Daoy (cell line): Measurements from ENCODE around the gene NDUFS8. TPM values are rescaled to one million over a fixed set of nuclear protein-coding genes. Genes with fewer than 3 reads are reported as not detected.

Experiments used
- DNase-seq: peaks from one replicate; pipeline ENCODE4 v3.0.0-alpha.2; 2015; ENCODE audit warnings: low read depth
- total RNA-seq: library from RNA; depleted of rRNA; stranded (reverse); fragments of >200 nt; shearing (Covaris generic); gene quantifications from 2 replicates; pipeline ENCODE4 v1.2.3, GENCODE V29; 2014

NDUFS8 gene
- total RNA-seq, 1 experiment from 2014 or later = 202 TPM

DNA sequence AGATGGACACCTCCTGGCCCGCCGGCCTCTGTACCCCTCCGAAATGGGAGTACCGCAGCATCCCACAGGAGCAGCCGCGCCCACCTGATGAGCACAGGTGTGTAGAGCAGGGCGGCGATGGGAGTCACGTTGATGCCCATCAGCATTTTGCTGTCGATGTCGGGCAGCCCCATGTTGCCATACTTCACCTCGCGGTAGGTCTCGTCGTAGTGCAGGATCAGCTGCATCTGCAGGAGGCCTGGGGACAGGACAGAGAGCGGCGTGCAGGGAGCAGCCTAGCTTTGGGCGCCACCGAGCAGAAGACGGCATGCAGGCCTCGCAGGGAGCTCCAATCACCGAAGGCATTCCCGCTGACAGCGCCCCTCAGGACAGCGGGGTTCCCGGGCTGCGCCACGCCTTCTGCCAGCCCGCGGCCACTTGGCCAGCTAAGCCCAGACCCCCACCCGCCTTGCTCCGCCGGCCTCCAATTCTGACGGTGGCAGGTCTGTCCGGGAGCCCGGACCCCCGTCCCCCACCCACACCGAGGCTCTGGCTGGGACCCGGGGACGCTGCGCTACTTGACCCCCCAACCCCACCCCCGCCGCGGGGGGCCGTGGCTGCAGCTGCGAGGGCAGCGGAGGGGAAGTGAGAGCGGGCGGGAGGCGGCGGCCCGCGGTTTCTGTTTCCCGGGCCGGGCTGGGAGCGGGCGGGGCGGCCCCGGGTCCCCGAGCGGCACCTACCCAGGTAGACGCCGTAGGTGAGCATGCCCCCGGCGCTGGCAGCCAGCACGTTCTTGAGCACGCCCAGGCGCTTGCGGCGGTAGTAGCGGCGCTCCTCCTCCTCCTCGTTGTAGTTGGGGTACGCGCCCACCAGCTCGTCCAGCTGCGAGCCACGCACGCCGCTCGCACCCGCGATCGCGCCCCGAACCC, 27.3 kb upstream of the NDUFS8 start:
- no peak for DNase-seq

DNA sequence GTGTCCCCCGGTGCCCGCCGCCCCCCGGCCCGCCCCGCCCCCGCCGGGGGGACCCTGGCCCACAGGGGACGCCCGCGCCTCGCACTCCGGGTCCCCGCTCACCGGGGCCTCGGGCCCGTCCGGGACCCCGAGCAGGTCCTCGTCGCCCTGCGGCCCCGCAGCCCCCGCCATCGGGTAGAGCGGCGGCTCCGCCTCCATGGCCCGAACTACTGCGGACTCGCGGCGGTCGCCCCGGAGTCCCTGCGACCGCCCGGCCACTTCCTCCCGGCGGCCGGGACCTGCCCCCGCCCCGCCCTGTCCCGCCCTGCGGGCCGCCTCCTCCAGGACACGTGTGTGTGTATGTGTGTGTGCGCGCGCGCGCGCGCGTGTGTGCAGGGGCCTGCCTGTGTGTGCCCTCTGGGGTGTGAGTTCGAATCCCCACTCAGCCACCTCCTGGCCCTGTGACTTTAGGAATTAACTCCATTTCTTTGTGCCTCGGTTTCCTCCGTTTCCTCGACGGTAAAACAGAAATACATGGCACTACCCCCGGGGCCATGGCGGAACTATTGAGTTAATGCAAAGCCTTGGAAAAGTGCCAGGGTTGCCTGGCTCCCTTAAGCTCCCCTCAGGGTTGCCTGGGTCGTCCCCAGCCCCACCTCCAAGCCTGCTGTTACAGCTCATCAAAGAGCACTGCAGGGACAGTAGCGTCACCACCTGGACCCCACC, 26.5 kb upstream of the NDUFS8 start, which contains the start of gene UNC93B1:
UNC93B1 (minus strand) TSS at position 252 of the 705 bp plus-strand sequence; CDS start at position 198, 54 bp downstream.
- peak; percentile 90 for DNase-seq

DNA sequence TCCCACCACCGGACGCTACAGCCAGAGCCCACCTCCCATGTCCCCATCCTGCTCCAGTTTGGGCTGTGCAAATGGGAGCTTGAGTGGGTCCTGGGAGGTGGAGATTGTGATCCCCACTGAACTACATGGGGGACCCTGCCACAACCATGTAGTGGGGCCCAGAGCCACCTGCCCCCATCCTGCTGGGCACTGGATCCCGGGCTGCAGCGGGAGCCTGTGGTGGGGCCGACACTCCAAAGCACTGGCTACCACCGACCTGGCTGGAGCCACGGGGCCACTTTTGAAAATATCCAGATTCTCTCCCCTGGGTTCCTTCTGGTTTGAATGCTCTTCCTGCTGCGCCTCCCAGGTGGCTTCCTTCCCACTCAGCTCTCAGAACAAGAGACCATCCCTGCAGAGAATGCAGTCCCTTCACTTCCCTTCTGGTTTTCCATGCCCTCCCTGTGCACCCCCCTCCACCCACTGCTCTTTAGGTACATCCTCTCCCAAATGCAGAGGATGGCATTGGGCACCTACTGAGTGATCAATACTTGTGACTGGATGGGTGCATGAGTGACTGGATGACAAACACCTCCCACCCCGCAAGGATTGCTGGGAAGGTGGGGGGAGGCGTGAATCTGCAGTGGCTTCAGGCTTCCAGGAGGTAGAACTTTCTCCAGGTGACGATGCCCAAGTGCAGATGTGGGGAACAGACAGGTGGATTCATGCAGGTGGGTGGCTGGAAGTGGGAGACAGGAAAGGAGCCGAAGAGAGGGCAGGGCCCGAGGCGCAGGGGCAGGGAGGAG, 25.7 kb upstream of the NDUFS8 start:
- DNase-seq = no peak

DNA sequence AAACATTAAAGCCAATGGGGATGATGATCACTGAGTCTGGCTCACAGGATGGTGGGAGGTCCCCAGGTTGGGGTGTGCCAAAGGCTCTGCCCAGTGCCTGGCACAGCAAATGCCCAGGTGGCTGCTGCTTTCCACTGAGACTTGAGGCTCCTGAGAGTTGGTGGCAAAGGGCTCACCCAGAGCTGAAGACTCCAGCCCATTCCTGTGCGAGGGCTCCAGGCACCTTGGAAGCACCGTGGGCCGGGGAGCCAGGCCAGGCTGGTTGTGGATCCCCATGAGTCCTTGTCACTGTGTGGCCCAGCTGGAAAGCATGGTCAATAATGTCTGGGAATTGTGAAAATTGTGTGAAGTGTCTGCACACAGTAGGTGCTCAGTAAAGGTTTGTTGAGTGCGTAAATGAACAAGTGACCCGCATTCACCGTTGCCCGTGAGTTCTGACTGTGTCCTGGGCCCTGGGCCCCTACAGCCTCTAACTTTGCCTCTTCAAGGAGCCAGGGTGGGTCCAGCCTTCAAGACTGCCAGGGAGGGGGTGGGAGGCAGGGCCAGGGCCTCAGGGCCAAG, 23.8 kb upstream of the NDUFS8 start:
- DNase-seq = no peak

DNA sequence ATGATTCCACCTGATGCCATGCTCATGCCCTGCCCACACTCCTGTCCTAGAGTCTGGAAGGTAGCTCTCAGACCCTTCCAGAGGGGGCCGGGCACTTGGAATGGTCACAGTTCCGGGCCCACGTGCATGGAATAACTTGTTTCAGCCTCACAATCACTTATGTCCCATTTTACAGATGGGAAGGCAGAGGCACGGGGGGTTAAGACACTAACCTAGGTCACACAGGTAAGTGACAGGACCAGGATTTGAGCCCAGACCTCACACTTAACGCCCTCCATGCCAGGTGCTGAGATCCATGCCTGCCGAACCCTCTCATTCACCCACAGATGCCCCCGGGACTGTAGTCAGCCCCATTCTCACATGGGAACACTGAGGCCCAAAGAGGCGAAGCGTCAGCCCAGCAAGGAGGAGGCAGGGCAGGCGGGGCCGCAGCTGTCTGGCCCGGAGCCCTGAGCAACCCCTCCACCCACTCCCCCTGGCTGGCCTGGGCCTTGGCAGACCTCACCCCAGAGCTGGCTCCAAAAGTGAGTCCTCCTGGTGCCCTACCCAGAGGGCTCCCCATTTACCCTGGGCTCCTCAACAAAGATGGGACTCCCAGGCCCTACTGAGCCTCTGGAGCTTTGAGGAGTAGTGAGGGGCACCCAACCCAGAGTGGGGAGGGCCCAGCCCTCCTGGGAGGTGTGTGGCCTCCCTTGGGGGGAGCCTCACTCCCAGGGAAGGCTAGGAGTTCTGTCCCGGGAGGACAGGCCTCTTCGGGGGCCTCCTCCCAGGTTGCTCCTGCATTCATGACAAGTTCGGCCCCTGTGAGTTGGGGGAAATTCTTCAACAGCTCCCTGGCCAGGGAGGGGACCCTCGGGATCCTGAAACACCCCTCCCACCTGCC, 22.7 kb upstream of the NDUFS8 start:
- DNase-seq = no peak

DNA sequence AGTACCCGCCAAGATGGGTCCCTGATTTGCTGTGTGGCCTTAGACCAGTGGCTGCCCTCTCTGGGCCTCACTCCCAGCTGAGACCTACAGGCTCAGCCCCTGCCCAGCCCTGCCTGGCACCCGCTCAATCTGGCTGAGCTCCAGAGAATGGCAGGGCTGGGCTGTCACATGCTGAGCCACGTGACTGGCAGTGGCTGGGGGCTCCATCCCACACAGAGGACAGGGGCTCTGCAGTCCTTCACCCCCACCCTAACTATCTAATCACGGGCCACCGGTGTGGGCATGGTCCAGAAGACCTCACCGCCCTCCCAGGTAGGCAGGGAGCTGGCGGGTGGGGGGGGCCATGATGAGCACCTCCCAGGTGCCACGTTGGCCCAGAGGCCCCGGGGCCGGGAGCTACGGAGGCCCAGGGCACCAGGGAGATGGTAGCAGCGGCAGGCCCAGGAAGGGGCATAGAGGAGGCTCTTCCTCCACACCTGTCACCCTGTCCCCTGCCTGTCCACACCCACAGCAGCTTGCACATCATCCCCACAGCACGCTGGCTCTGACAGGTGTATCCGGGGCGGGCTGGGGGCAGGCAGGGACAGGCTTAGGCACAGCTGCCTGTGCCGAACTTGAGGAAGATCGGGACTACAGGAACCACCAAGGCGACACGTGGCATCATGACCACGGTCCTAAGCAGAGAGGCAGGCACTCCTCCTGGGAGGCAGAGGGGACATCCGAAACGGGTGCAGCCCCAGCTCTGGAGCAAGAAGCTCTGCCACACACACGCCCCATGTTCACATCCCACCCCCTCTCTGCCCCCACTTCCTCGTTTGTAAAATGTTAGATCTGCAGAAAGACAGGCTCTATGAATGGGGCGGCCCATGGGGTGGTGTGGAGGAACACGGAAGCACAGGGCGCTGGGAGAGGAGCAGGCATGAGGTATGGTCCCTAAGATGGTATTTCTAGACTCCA, 21.8 kb upstream of the NDUFS8 start:
- DNase-seq = no peak

DNA sequence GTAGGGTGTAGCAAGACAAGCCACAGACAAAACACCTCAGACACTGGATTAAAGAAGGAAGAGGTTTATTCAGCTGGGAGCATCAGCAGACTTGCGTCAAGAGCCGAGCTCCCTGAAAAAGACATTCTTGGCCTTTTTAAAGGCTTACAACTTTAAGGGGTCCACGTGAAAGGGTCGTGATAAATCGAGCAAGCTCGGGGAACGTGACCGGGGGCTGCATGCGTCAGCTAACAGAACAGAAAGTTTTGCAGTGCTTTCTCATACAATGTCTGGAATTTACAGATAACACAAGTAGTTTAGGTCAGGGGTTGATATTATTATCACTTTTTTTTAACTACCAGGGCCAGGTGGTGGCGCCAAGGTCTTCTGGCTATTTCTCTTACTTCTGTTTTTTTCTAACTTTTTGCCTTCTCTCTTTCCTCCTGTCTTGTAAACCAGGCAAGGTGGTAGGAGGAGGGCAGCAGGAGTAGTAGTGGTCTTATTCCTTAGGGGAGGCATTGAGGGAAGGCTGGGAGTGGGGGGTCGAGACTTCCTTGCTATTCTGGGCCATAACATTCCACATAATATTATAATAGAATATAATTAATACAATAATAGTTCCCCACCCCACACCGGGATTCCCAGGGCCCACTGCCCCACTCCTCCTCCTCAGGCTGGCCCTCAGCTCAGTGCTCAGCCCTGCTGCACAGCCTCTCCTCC, 20.9 kb upstream of the NDUFS8 start:
- DNase-seq = no peak

DNA sequence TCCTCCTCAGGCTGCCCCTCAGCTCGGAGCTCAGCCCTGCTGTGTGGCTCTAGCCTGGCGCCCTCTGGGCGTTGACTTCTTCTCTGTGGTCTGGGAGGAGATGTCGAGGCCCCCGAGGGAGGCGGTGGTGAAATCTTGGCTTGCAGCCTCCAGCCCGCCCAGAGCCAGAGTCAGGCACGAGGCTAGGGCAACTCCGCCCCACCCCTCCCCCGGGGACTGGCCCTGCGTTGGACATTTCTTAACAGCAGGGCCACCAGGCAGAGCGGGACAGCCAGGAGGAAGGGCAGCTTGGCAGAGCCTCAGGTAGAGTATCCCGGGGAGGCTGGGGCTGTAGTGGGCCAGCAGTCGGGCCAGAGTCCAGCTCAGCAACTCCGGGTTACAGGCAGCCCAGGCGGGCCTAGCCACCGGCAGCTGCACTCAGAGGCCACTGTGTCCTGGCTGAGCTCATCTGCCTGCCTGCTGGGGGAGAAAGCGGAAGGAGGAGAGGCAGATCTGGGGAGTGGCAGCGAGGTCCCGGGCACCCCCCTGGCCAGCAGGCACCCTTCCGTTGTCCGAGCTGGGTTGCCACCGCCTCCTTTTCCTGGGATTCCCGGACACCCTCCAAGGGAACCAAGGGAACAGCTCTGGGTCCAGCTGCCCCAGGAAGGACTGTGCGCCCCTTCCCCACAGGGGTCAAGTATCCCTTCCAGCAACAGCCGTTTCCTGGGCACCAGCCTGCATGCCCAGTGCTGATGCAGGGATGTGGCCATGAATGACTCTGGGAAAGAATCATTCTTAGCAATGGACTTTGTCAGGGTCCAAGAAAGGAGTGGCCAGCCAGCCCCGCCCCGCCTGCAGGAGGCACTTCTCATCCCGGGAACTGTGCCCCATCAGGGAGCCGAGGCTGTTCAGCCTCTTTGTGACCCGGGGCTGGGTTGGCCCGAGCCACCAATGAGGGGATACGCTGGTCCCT, 20.1 kb upstream of the NDUFS8 start, which contains the start of gene ALDH3B1:
ALDH3B1 (plus strand) TSS at position 238 of the 952 bp plus-strand sequence. CDS start 4,971 bp downstream, outside the sequence.
- peak; percentile 90 for DNase-seq

DNA sequence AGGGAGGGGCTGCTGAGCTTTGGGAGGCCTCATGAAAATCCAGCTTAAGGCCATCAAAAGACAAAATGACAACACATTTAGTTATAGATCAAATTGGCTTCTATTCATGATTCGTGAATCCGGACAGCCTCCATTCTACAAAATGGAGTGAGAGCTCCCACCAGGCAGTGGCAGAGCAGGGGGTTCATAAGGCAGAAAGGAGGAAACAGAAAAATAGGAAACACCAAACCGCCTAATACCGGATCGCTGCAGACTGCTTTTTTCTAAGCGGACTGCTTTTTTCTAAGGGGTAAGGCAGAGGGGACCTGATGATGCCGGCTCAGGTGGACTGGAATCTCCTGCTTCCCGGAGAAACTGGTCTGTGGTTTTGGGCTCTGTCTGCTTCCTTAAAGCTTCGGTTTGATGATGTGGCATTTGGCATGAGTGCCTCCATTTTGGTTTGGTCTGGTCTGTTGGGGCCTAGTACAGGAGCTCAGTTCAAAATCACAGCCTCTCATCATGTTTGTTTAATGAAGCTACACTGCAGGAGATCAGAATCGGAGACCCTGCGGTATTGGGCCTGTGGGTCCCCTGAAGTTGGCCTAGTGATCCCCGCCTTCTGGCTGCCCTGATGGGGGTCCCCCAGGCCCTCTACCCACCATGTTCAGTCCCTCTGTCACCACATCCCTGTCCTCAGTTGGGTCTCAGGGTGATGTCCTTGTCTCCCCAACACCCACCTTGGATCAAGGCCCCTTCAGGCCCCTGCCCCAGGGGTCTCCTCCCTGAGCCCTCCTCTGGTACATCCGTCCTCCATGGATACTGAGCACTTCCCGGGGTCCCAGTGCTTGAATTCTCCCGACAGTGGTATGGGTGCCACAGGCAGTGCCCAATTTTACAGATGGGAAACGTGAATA, 19.2 kb upstream of the NDUFS8 start:
- no peak for DNase-seq

DNA sequence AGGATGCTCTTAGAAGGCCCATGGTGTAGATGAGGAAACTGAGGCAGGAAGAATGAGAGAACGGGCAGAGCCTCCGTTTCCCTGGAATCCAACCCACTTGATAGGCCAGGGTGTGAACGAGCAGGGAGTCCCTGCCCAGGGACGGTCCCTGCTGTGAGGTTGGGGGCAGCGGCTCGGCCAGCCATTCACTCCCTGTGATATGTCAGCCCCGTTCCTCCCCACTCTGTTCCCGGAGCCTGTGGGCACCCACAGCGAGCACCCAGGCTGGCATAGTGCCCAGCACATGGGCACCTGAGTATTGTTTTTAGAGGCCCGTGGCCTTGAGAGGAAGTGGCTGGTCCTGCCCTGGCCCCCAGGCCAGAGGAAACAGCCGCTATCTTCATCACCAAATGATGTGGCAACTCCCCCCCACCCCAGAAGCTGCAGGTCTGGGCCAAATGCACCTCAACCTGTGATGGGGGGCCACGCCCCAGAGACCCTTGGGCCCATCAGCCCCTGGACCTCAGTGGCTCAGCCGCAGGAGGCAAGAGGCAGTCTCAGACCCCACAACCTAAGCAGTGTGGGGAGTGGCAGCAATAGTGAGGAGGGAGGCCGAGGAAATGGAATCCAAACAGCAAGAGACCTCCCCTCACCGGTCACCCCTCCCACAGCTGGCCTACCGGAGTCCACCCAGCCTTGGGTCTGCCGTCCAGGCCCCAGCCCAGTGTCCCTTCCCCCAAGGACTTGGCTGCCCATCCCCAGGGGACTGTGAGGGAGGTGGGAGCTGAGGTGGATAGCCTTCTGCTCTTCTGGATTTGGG, 18.2 kb upstream of the NDUFS8 start:
- no peak for DNase-seq

DNA sequence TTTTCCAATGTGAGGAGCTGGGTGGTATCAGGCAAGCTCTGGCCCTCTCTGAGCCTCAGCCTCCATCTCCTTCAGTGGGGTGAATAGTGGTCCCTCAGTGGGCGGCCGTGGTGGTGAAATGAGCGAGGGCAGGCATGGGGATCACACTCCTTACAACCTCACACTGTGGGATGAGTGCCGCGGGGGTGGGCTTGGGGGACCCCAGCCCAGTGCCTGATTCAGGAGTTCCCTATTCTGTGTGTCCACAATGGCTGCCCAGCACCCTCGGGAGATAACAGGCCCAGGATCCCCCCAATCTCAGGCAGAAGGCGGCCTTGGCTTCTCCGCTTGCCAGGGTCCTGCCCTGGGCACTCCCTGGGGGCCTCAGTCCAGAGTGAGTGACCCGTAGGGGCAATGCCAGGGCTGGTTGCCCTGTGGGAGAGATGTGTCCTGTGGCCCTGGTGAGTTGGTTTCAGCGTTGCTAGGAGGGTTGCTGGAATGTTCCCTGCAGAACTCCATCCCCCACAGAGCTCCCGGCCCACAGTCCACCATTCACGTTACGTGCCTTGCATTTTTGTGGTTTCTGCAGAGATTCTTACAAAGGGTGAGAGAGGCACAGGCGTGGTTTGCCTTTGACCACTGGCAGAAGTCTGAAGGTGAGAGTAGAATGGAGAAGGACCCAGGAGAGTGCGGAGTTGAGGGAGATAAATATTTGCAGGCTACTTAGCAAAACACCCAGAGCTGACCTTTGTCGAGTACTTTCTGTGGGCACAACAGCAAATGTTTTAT, 17.5 kb upstream of the NDUFS8 start:
- peak; percentile 94 for DNase-seq

DNA sequence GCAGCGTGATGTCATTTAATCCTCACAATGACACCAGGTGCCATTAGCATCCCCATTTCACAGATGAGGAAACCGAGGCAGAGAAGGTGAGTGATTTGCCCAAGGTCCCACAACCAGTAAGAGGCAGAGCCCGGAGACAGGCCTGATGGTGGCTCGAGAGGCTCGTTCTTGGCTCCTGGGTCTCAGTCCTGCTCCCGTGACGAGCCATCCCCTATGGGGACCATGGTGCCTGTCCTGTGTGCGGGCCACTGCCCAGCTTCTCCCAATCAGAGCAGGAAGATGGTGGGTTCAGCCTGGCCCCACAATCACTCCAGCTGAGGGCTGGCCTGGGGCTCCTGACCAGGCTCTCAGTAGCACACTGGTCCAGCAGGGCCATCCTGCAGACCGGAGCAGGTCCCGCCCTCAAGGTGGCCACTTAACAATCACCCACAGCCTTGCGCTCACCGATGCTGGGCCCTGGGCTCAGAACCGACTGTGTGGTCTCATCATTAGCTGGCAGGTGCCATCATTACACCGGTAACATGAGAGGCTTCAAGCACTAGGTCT, 16.8 kb upstream of the NDUFS8 start:
- no peak for DNase-seq

DNA sequence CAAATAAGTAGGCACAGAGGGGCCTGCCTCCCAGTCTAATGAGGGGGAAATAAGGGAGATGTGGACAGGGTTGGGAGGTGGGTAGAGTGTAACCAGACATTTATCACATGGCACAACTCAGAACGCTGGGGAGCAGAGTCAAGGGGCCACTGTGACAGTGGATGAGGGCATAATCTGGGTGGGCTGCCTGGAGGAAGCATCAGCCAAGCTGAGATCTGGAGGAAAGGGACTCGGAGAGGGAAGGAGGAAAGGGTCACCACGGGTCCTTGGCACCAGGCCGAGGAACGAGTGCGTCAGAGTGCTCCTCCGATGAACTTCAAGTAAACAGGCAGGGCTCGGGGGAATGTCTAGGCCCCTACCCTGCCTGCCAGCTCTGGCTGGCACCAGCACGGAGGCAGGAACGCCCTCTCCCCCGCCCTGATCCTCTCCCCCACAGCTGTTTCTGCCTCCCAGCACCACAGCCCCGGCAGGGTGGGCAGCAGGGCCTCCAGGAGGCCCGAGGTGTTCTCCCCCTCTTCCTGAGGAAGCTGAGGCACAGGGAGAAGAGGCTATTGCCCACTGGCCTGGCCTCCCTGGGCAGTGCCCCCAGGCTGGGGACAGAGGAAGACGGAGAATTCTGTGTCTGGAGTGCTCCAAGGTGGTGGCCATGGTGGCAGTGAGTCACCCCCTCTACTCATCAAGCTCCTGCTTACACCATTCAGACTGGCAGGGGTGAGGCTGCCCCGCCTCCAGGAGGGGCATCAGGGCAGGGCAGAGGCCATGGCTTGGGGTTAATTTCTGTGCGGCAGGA, 16.1 kb upstream of the NDUFS8 start:
- peak; percentile 90 for DNase-seq

DNA sequence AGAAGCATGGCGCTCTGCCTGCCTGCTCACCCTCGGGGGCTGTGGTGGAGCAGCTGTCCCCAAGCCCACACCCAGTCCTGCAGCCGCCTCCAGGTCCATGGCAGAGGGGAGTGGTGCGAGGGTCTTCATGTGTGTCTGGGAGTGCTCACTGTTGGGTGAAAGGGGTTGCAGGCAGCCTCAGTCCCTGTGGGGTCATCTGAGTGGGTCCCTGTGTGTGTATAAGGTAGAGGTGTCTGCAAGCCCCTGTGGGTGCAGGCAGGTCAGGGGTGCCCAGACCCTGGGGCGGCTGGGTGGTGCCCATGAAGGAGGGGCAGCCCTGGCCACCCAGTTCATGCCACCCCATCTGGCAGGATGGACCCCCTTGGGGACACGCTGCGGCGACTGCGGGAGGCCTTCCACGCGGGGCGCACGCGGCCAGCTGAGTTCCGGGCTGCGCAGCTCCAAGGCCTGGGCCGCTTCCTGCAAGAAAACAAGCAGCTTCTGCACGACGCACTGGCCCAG, 15.5 kb upstream of the NDUFS8 start:
- no peak for DNase-seq
